ENCODE results near the gene IL2RG.

- TF ChIP-seq POLR2A (IDR thresholded peaks at IDR 0.05), result no peak
- TF ChIP-seq POLR2AphosphoS5 (IDR thresholded peaks at IDR 0.05), result no peak
Observed at GRCh38 chrX:71057848-71058530, 53.4 kb downstream of the IL2RG start.

Measured in upper lobe of left lung (tissue), 4 donors.